ENCODE results near the gene HSD11B1.

HSD11B1 gene

DNA sequence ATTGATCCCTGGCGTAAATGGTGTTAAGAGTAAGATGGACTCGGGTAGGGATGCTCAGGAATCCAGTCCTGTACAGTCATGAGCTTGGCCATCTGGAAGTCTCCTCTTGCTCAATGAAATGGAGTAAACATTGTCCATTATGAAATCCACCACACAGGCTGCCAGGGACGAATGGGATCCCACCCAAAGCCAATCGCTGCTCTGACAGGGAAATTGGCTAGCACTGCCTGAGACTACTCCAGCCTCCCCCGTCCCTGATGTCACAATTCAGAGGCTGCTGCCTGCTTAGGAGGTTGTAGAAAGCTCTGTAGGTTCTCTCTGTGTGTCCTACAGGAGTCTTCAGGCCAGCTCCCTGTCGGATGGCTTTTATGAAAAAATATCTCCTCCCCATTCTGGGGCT, at the start of gene HSD11B1:
Gene HSD11B1, plus strand, starts transcription at position 263 of the 400 bp plus-strand sequence. Its CDS starts 97 bp downstream, at position 360.
- no peak for DNase-seq (ENCODE audit: low spot score)

DNA sequence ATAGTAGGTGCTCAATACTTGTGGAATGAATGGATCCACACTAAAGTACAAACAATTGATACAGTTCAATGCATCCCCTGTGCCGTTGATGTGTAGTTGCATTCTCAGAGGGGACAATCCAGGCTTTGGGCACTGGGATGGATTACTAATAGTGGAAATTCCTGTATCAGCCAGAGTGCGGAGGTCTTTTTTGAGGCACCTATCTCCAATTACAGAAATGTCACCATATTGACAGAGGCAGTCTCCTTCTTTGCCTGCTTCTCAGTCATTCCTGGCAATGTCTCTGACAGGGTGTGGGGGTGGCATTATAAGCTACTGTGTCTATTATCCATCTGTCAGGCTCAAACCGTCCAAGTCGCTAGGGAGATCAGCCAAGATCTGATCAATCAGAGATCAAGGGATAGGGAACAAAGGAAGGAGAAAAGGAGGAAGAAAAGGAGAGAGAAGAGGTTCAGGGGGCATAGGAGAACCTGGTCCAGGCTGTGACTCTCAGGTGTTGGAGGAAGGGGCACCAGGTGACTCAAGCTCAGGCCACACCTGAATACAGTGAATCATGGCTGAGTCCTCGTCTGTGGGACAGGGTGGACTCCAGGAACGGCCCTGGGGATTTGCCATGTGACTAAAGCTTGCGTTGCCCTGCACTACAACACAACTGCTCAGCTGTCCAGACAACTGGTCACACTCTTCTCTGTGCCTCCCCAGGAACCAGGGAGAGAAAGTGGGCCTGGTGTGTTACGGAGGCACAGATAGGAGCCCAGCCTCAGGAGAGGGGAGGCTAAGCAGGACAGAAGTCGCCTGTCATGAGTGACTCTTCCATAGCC, 49.0 kb upstream of the HSD11B1 start:
- DNase-seq (ENCODE audit: low spot score) = no peak

DNA sequence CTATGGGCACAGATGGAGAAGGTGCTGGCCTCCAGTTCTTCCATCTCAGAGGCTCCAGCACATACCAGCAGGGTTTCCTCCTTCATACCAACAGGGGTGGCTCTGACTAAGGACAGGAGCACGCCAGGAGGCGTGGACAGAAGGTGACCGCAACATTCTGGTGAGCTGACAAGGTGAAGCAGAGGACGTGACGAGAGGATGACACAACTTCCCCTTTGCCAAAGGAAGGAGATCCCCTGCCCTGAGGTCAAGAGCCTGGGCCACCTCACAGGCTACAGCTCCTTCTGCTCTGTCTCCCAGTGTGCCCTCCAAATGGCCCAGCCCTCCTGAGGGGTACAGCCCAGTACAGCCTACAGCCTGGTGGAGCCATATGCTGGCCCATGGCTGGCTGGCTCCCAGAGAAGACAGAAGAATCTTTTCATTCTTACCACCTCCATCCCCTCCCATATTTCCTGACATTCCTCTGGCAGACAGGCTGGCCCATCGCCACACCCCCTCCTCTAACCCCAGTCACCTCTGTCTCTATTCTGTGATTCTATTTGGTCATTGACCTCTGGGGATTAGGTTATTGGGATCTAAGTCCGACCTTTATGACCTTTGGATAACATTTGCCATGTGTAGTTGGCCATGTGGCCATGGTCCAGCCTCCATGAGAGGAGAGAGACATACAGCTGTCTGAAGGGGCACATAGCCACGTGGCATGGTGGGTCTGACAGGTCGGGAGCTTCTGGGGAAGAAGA, 47.3 kb upstream of the HSD11B1 start:
- no peak for DNase-seq (ENCODE audit: low spot score)

DNA sequence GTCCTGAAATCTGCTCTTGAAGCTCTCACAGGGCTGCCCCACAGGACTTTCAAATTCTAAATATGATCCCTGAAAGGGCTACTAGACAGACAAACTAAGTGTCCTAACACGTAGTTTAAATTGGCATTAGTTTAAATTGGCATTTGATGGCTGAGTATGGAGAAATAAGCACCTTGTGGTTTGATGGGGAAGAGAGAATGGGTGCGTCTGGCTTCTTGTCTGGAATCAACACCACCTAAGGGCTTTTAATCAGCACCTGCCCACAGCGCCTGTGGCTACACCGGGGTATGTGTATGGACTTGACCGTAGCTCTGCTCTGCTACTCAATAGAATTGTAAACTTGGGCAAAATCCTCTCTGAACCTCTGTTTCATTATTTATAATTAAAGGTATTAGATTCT, 46.7 kb upstream of the HSD11B1 start:
- DNase-seq (ENCODE audit: low spot score) = no peak

DNA sequence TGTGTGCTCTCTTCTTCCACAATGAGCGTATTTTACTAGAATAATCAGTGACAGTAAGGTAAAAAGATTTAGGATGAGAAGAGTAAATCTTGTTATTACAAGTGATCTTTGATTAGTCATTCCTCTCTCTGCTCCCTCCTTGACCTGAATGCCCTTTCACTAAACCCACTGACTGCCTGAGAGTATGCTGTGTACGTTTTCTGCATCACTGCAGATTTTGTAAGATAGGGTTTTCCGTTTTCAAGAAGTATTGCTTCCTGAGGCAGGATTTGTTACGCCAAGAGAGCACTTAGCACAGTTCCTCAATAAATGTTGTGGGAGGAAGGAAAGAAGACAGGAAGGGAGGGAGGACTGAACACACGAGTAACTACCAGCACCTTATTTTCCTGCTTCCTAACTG, 44.7 kb upstream of the HSD11B1 start:
- no peak for DNase-seq (ENCODE audit: low spot score)

DNA sequence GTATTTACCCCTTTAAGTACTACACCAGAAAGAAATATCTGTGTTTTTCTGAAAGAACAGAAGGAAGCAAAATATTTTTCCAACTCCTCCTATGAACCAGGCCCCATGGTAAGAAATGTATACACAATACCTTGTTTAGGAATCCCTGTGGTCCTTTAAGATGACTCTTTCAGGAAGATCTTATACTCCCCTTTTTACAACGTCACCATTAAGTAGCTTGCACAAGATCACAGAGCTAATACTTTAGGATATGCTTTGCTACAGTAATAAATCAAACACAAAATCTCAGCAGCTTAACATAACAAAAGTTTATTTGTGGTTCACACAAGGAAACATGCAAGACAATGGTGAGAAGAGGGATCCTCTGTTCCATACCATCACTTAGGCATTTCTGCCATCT, 43.6 kb upstream of the HSD11B1 start:
- DNase-seq (ENCODE audit: low spot score) = no peak

DNA sequence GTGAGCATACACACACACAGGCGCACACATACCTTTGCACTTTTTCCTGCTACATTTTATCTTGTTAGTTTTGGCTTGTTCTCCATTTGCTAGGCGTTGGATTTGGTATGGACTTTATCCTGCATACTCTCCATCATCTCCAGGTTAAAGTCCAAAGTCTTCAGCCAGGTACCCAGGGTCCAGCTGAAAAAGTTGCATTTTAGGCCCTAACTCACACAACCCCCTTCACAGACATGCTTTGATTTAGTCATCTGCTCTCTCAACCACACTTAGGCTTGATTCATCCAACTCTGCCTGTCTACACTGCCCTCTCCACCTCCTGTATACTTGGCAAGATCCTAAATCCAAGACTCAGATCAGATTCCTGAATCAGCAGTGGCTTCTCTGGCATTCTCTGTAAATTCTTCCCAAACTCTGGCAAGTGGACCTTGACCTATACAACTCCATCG, 41.7 kb upstream of the HSD11B1 start:
- DNase-seq (ENCODE audit: low spot score) = no peak

DNA sequence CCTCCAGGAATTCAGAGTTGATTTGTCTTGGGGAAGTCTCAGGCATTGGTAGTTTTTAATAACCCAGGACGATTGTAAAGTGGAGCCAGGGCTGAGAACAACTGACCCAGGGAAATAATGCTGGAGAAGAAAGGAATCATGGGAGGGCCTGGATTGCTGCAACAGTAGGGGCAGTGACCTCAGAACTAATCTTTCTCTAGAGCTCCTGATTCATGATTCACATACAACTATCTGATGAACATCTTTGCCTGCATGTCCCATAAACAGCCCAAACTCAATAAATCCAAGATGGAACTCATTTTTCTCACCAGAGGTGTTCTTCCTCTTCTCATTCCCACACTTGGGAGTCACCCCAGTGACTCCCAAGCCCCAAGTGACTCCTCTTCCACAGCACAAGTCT, 37.5 kb upstream of the HSD11B1 start:
- no peak for DNase-seq (ENCODE audit: low spot score)

DNA sequence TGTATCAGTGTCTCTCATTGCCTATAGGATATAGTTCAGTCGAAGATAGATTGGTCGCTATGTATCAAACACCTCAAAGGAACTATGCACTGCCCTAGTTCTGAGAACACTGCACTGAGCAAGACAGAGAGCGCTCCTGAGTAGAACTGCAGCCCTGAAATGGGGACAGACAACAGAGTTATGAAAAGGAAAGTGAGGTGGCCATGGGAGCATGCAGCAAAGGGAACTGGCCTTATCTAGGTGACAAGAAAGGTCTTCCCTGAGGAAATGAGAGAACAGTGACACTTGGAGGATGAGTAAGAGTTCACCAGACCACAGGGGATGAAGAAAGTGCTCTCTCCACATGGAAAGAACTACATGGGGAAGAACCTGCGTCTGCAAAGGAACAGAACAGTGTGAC, 36.9 kb upstream of the HSD11B1 start:
- DNase-seq (ENCODE audit: low spot score) = no peak

DNA sequence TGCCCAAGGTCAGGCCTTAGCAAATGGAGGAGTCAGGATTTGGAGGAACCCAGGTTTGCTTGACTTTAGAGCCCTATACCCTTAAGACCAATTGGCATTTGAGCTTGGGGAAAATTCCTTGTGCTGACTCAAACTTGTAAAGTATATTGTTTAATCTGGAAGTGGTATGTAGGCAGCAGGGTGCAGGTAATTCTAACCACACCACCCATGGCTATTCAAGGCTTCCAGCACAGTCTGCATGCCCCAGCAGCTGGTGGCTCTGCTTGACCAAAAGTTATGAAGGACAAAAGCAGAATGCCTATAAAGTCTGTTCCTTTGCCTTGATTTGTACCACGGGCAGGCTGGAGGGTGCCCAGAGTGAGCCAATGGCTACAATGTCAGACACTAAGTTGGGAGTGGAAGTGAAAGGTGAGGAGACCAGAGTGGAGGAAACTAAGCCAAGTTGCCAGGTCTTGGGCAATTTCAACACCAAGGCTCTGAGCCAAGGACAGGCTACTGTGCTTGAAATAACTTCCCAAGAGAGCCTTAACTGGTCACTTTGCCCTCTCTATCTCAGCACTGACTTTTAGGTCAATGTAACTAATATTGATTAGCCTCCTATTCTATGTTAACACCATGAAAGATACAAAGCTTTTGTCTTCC, 34.1 kb upstream of the HSD11B1 start:
- no peak for DNase-seq (ENCODE audit: low spot score)

DNA sequence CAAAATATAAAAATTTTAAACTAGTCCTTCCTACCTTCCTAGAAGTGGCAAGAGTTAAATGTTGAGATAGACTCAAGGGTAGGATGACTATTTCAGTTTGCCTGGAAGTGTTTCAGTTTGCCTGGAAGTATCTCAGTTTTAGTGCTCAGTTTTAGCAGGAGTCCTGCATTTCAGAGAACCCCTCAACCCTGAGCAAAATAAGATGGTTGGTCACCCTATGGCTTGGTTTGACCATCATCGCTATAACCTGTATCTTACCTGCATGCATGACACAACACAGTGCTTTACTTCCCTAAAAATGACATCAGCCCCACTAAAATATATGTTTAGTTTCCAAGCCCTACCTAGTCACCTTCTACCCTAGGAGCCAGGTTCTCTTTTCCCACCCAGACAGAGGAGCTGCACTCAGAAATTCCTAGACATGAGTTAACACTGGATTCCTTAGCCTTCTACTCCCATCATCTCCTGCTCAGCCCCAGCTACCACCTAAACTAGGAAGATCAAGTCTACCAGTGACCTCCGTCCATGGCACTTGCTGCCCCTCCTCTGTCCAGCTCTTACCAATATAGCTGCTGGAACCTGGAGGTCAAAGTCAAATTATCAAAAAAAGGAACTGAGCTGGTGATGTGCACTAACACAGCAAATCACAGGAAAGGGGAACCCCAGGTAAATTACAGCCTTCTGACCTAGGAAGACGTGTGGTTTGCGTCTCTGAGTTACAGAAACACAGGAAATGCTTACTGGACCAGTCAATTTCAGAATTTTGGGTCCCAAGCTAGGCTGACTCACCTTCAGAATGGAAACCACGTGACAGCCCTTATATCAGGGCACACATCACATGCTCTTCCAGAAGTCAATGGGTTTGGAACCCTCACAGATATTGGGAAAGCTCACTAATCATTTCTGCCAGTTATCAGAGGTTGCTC, 31.7 kb upstream of the HSD11B1 start:
- no peak for DNase-seq (ENCODE audit: low spot score)

DNA sequence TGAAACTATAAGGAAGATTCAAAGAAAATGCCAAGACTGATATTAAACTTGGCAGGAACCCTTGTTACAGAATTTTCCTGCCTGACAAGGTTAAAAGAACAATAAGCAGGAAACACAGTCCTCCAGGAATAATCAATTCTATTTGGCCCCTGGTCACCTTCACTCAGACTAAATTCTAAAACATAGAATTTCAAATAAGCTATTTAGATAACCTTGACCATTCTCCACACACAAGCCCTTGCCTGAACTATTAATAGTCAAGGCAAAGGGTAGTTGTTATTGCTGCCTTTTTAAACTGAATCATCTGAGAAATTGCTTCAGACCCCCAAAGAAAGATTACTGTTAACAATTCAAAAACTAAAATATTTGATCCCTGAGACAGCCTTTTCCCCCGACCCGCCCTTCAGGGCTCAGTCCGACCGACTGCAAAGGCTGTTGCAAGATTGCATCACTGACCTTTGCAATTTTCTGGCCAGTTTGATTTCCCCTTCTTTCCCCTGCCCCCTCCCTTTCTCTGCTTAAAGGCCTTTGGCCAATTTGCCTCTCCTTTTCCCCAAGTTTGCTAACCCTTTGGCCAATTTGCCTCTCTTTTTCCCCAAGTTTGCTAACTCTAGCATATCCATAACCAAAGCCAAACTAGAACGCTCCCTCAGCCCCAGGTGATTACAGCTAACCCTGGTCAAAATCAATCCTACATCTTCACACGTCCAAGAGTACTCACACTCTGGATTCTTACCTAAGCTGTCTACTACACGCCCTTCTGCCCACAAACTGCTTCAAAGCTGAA, 30.8 kb upstream of the HSD11B1 start:
- DNase-seq (ENCODE audit: low spot score) = no peak

DNA sequence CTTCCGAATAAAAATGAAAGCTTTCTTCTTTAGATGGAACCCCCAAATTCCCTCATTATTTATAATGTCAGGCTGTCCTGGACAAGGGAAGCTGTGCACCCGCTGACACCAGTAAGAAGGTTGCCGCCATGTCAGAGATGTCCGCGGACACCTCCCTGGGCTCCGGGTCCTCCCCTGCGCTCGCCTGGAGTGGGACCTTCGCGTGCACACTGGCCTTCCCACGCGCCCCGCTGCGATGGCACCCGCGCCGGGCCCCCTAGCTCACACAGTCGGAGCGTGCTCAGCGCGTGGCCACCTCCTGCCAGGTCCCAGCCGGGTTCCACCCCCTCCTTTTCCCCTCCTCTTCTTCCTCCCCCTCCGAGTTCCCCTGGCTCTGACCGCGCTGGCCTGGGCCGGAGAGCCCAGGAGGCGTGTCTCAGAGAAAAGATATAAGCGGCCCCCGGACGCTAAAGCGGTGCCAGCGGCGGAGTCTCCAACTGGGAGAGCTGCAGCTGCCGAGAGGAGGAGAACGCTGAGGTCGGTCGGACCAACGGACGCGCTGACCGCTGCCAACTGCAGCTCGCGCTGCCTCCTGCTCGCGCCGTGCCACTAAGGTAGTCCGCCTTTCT, 29.6 kb upstream of the HSD11B1 start, which contains the start of gene G0S2:
Gene G0S2, plus strand, starts transcription at position 456 of the 608 bp plus-strand sequence. CDS start 273 bp downstream, outside the sequence.
- peak; percentile 68 for DNase-seq (ENCODE audit: low spot score)

DNA sequence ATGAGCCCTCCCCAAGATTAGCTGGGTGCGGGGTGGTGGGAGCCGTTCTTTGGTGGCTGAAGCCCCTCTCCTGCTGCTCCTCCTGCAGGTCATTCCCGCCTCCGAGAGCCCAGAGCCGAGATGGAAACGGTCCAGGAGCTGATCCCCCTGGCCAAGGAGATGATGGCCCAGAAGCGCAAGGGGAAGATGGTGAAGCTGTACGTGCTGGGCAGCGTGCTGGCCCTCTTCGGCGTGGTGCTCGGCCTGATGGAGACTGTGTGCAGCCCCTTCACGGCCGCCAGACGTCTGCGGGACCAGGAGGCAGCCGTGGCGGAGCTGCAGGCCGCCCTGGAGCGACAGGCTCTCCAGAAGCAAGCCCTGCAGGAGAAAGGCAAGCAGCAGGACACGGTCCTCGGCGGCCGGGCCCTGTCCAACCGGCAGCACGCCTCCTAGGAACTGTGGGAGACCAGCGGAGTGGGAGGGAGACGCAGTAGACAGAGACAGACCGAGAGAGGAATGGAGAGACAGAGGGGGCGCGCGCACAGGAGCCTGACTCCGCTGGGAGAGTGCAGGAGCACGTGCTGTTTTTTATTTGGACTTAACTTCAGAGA, 29.0 kb upstream of the HSD11B1 start:
- DNase-seq (ENCODE audit: low spot score) = peak; percentile 70

DNA sequence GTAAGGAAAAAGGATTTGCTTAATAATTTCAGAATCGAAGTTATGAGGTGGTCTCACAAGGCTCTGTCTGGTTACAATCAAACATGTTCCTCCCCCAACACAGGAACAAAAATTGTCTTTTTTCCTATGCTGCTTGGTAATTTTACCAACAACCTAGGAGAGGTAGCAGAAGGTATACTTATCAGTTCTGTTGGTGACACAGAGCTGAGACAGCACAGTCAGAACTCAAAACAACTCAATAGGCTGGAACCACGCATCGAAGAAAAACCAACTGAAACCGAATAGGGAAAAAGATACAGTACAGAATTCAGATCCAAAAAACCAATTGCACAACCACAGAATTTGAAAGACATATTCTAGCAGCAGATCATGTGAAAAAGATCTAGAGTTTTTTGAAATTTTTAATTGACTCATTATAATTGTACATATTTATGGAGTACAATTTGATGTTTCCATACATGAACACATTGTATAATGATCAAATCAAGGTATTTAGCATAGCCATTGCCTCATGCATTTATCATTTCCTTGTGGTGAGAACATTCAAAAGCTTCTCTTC, 25.6 kb upstream of the HSD11B1 start:
- no peak for DNase-seq (ENCODE audit: low spot score)

DNA sequence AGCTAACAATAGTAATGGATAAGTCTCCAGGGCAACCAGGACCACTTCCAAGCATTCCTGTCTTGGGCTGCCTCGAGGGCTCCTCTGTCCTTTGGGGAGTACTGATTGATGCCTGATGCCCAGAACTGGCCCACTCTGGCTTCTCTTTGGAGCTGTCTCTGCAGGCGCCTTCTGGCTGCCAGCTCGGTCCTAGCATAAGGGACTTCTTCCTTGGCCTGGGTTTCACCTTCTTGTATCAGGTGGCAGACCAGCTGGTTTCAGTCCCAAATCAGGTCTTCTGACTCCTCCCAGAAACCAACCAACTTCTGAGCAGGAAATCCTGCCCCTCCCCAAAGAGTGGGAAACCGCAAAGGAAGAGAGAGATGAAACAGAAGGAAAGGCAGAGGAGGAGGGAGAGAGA, 18.8 kb upstream of the HSD11B1 start:
- no peak for DNase-seq (ENCODE audit: low spot score)

DNA sequence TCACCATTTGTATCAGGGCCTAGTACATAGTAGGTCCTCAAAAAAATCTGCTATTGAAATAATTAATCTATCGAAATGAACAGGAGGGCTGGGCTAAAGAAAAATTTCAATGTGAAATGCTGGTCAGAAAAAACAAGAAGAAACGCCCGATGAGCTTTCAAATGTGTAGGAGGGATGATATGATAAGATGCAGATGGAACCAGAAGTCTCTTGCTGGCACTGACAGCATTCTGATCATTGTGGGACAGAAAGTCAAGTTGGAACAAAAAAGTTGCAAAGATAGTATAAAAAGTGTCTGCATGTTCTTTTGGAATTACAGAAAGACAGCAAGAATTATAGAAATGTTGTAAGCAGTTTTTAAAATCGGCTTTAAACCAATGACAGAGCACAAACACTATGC, 18.3 kb upstream of the HSD11B1 start:
- DNase-seq (ENCODE audit: low spot score) = no peak

DNA sequence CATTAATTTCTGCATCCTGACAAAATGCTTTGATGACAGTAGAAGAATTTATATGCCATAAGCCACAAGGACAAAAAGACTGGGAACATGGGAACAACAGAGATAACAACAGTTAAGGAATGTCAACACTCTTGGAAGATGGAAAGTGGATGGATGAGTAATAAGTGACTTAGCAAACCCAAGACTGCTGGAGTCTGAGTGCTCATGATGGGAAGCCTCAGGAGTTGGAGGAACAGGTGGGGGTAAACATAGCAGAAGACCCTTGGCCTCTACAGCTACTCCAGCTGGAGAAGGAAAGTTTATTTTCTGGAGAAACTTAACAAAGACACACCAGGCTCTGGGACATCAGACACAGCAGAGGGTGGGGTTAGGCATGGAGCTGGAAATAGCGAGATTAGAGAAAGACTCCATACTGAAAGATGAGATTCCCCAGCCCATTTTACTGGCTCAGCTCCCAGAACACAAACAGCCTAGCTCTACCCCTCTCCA, 15.9 kb upstream of the HSD11B1 start:
- DNase-seq (ENCODE audit: low spot score) = no peak

DNA sequence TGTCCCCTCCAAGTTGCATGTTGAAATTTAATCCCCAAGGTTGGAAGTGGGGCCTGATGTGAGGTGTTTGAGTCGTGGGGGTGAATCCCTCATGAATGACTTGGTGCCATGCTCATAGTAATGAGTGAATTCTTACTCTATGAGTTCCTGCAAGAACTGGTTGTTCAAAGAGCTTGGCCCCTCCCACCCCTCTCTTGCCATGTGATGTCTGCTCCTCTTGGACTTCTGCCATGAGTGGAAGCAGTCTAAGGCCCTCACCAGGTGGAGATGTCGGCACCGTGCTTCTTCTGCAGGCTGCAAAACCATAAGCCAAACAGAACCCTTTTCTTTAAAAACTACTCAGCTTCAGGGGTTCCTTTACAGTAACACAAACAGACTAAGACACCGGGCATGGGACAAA, 15.2 kb upstream of the HSD11B1 start:
- no peak for DNase-seq (ENCODE audit: low spot score)

DNA sequence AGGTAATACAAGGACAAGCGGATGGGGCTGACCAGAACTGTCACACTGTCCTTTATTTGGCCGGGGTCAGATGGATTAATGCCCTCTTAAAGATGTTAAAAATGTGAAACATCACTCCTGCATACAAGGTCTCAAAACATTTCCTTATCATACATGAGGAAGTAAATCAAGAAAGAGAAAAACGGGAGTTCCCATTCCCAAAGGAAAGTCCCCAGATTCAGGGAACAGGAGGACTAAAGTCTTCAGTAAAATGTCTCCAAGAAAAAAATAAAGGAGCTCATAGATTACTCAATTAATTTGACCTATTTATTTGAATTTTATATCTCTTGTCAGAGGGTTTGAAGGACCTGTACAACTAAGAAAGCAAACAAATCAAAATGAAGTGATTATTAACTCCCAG, 13.4 kb upstream of the HSD11B1 start:
- DNase-seq (ENCODE audit: low spot score) = no peak

Data from ecto neural progenitor cell (in vitro differentiated cells).